GM23338 (cell line): ENCODE results near the gene CATSPERE. TPM values are rescaled to one million over a fixed set of nuclear protein-coding genes. Genes with fewer than 3 reads are reported as not detected.

Experiments
- STAT1 ChIP-seq: IDR thresholded peaks from one replicate; pipeline ENCODE4 v1.6.1; 2016; ENCODE audit warnings: antibody characterized with exemption; ENCODE audit not compliant: unreplicated experiment
- ZNF462 ChIP-seq: fragments of 250-450 bp; sonication (Bioruptor Pico); IDR thresholded peaks from 2 replicates; pipeline ENCODE4 v1.5.0; 2020; ENCODE audit warnings: mild to moderate bottlenecking, moderate library complexity
- polyA plus RNA-seq: library from polyadenylated mRNA; unstranded; fragments of >200 nt; fragmentation: Nextera tagmentation; extraction: Ambion mirVana; gene quantifications from 2 replicates; pipeline ENCODE4 v1.2.1, GENCODE V29; 2016
- total RNA-seq: library from RNA; depleted of rRNA; stranded (reverse); fragments of >200 nt; shearing (Covaris generic); gene quantifications from 2 replicates; pipeline ENCODE4 v1.2.3, GENCODE V29; 2014
- TF ChIP-seq, protein P1 (sequence below): IDR thresholded peaks from one replicate; pipeline ENCODE4 v1.6.1; 2018; ENCODE audit warnings: antibody characterized with exemption; ENCODE audit not compliant: unreplicated experiment

CATSPERE gene
- total and polyA plus RNA-seq, 2 experiments from 2014 or later = 0.70 TPM; not detected in 1

DNA sequence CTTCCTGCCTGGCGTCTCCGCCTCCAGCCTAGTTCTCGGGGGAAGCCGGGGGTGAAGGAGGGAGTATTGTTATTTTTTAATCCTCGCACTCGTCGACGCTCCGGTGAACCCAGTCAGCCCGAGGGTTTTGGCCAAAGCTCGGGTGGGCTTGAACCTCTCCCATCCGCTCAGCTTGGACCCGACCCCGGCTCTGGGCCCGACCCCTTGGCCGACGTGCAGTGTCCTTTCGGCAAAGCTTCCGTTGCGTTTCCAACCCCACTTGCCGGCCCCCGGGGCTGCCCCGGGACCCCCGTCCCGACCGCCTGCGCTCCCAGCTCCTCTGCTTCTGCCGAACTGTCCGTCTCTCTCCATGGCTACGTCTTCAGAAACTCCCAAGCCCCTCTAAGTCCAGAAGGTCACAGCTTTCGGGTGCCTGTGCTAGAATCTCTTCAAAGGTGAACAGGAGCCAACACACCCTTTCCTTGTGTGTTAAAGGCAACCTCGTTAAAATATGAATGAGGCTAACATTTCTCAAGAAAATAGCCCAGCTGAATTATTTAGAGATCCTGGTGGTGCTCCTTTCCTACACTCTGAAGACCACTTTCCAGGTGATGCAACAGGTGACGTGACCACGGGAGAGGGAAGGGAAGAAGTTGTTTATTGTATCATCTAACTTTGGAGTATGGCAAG lies 192.5 kb downstream of the CATSPERE start (continued):
- TF ChIP-seq, protein P1, sequence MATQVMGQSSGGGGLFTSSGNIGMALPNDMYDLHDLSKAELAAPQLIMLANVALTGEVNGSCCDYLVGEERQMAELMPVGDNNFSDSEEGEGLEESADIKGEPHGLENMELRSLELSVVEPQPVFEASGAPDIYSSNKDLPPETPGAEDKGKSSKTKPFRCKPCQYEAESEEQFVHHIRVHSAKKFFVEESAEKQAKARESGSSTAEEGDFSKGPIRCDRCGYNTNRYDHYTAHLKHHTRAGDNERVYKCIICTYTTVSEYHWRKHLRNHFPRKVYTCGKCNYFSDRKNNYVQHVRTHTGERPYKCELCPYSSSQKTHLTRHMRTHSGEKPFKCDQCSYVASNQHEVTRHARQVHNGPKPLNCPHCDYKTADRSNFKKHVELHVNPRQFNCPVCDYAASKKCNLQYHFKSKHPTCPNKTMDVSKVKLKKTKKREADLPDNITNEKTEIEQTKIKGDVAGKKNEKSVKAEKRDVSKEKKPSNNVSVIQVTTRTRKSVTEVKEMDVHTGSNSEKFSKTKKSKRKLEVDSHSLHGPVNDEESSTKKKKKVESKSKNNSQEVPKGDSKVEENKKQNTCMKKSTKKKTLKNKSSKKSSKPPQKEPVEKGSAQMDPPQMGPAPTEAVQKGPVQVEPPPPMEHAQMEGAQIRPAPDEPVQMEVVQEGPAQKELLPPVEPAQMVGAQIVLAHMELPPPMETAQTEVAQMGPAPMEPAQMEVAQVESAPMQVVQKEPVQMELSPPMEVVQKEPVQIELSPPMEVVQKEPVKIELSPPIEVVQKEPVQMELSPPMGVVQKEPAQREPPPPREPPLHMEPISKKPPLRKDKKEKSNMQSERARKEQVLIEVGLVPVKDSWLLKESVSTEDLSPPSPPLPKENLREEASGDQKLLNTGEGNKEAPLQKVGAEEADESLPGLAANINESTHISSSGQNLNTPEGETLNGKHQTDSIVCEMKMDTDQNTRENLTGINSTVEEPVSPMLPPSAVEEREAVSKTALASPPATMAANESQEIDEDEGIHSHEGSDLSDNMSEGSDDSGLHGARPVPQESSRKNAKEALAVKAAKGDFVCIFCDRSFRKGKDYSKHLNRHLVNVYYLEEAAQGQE = no peak
- TF ChIP-seq ZNF462 (CRISPR knock-in tag) = no peak
- no peak for TF ChIP-seq STAT1
